WTC11 (cell line): ENCODE data around the gene HEPHL1. TPM values are rescaled to one million over a fixed set of nuclear protein-coding genes. Genes with fewer than 3 reads are reported as not detected.

ENCODE experiments used
- ATAC-seq: fragments of 200-7000 bp; cut with Tn5 transposase; 2 replicates; pipeline ENCODE4 v1.10.0; 2021; ENCODE audit warnings: mild to moderate bottlenecking, moderate library complexity
- CTCF ChIA-PET: fragments of 300-600 bp; sonication (Branson Sonifier 250); formaldehyde crosslinking; loops from one replicate; lab custom pipeline; 2021; ENCODE audit warnings: antibody characterized with exemption; lab: Charles Lee
- POLR2A ChIA-PET: fragments of 350-600 bp; sonication (Branson Sonifier 250); formaldehyde crosslinking; loops from one replicate; lab custom pipeline; 2021; ENCODE audit warnings: antibody characterized with exemption; lab: Charles Lee
- DNase-seq: peaks from one replicate; pipeline ENCODE4 v3.0.0; 2021; ENCODE audit warnings: low spot score
- H3K27ac Mint-ChIP-seq: 2 replicates; pipeline ENCODE4 v1.8.0; 2021; ENCODE audit warnings: mixed read lengths
- H3K27me3 Mint-ChIP-seq: 2 replicates; pipeline ENCODE4 v1.8.0; 2021; ENCODE audit warnings: low read depth, mild to moderate bottlenecking, moderate library complexity, mixed read lengths
- H3K36me3 Mint-ChIP-seq: 2 replicates; pipeline ENCODE4 v1.8.0; 2021; ENCODE audit warnings: mixed read lengths
- H3K4me1 Mint-ChIP-seq: 2 replicates; pipeline ENCODE4 v1.8.0; 2022; ENCODE audit warnings: mixed read lengths
- H3K4me3 Mint-ChIP-seq: 2 replicates; pipeline ENCODE4 v1.8.0; 2021; ENCODE audit warnings: mild to moderate bottlenecking, moderate library complexity, mixed read lengths
- H3K9me3 Mint-ChIP-seq: 2 replicates; pipeline ENCODE4 v1.8.0; 2021; ENCODE audit warnings: mixed read lengths
- AR ChIP-seq: fragments of 250-450 bp; sonication (Bioruptor Pico); IDR thresholded peaks from 2 replicates; pipeline ENCODE4 v1.9.0; 2021; ENCODE audit warnings: mild to moderate bottlenecking
- ATF6 ChIP-seq: sonication (generic); formaldehyde crosslinking; IDR thresholded peaks from 2 replicates; pipeline ENCODE4 v1.8.1; 2023; ENCODE audit warnings: mild to moderate bottlenecking, missing genetic modification reagents
- CDX4 ChIP-seq: fragments of 250-450 bp; sonication (Bioruptor Pico); IDR thresholded peaks from 2 replicates; pipeline ENCODE4 v1.9.0; 2021; ENCODE audit warnings: moderate library complexity, mild to moderate bottlenecking, inconsistent platforms, borderline replicate concordance
- CREB1 ChIP-seq: sonication (generic); formaldehyde crosslinking; IDR thresholded peaks from 2 replicates; pipeline ENCODE4 v1.8.0; 2023; ENCODE audit warnings: mild to moderate bottlenecking, missing genetic modification reagents
- EMX1 ChIP-seq: fragments of 250-450 bp; sonication (Bioruptor Pico); IDR thresholded peaks from 2 replicates; pipeline ENCODE4 v1.8.0; 2021; ENCODE audit warnings: mild to moderate bottlenecking
- ESRRA ChIP-seq: sonication (generic); formaldehyde crosslinking; IDR thresholded peaks from 2 replicates; pipeline ENCODE4 v1.8.1; 2022; ENCODE audit warnings: mild to moderate bottlenecking, missing genetic modification reagents, borderline replicate concordance
- ETV6 ChIP-seq: sonication (generic); formaldehyde crosslinking; IDR thresholded peaks from 2 replicates; pipeline ENCODE4 v1.8.1; 2022; ENCODE audit warnings: mild to moderate bottlenecking, missing genetic modification reagents
- HMGA2 ChIP-seq: fragments of 250-450 bp; sonication (Bioruptor Pico); IDR thresholded peaks from 2 replicates; pipeline ENCODE4 v1.4.0; 2021; ENCODE audit warnings: mild to moderate bottlenecking, moderate library complexity
- JAZF1 ChIP-seq: fragments of 250-450 bp; sonication (Bioruptor Pico); IDR thresholded peaks from 2 replicates; pipeline ENCODE4 v1.9.0; 2021; ENCODE audit warnings: moderate library complexity, mild to moderate bottlenecking, inconsistent platforms
- KAT7 ChIP-seq: sonication (generic); formaldehyde crosslinking; IDR thresholded peaks from 2 replicates; pipeline ENCODE4 v1.8.1; 2023; ENCODE audit warnings: missing genetic modification reagents, mild to moderate bottlenecking, borderline replicate concordance
- MLX ChIP-seq: sonication (generic); formaldehyde crosslinking; IDR thresholded peaks from 2 replicates; pipeline ENCODE4 v1.8.1; 2023; ENCODE audit warnings: mild to moderate bottlenecking, missing genetic modification reagents, moderate library complexity
- PRRX2 ChIP-seq: fragments of 250-450 bp; sonication (Bioruptor Pico); IDR thresholded peaks from 2 replicates; pipeline ENCODE4 v1.8.0; 2021; ENCODE audit warnings: mild to moderate bottlenecking
- SMAD3 ChIP-seq: sonication (generic); formaldehyde crosslinking; IDR thresholded peaks from 2 replicates; pipeline ENCODE4 v1.8.0; 2022; ENCODE audit warnings: missing genetic modification reagents, mild to moderate bottlenecking, borderline replicate concordance
- TCF7 ChIP-seq: sonication (generic); formaldehyde crosslinking; IDR thresholded peaks from 2 replicates; pipeline ENCODE4 v1.8.0; 2022; ENCODE audit warnings: mild to moderate bottlenecking, low read depth, missing genetic modification reagents, moderate library complexity
- USF1 ChIP-seq: sonication (generic); formaldehyde crosslinking; IDR thresholded peaks from 2 replicates; pipeline ENCODE4 v1.8.0; 2022; ENCODE audit warnings: mild to moderate bottlenecking, missing genetic modification reagents
- USF2 ChIP-seq: sonication (generic); formaldehyde crosslinking; IDR thresholded peaks from 2 replicates; pipeline ENCODE4 v1.8.1; 2023; ENCODE audit warnings: mild to moderate bottlenecking, missing genetic modification reagents, moderate library complexity
- ZMAT4 ChIP-seq: fragments of 250-450 bp; sonication (Bioruptor Pico); IDR thresholded peaks from 2 replicates; pipeline ENCODE4 v1.9.0; 2021; ENCODE audit warnings: mild to moderate bottlenecking
- ZNF671 ChIP-seq: fragments of 250-450 bp; sonication (Bioruptor Pico); IDR thresholded peaks from 2 replicates; pipeline ENCODE4 v1.8.0; 2021; ENCODE audit warnings: mild to moderate bottlenecking
- total RNA-seq: library from RNA; stranded (reverse); gene quantifications from 3 replicates; pipeline ENCODE4 v1.2.3, GENCODE V29; 2021

The HEPHL1 gene
- total RNA-seq, 1 experiment from 2014 or later = 0.13 TPM

- ChIA-PET CTCF (no interaction called here), POLR2A (no interaction called here)
- ATAC-seq (no peak), DNase-seq (no peak)
- Mint-ChIP-seq H3K4me3 (no peak overlapping the region), H3K36me3 (no peaks in the 10 kb centered on the region), H3K9me3 (peaks cover 7% of the 10 kb centered on the region; the same call in 1 of the 2 replicates), H3K4me1 (no peaks in the 10 kb centered on the region), H3K27me3 (no peaks in the 10 kb centered on the region; the same call in 1 of the 2 replicates), H3K27ac (no peak overlapping the region; the same call in 1 of the 2 replicates)
- TF ChIP-seq USF2 (CRISPR knock-in tag) (no peak), HMGA2 (no peak), SMAD3 (CRISPR knock-in tag) (no peak), USF1 (CRISPR knock-in tag) (no peak), CREB1 (no peak), JAZF1 (CRISPR knock-in tag) (no peak), CDX4 (CRISPR knock-in tag) (no peak), ATF6 (CRISPR knock-in tag) (no peak), PRRX2 (CRISPR knock-in tag) (no peak), AR (CRISPR knock-in tag) (no peak), ZNF671 (CRISPR knock-in tag) (no peak), ESRRA (CRISPR knock-in tag) (no peak), ETV6 (no peak), TCF7 (CRISPR knock-in tag) (no peak), MLX (CRISPR knock-in tag) (no peak), EMX1 (no peak), KAT7 (CRISPR knock-in tag) (no peak), ZMAT4 (CRISPR knock-in tag) (no peak)
Observed at GRCh38 chr11:94077552-94078293, 56.6 kb downstream of the HEPHL1 start.
